Measurements from ENCODE around the gene PRXL2B. TPM values are rescaled to one million over a fixed set of nuclear protein-coding genes. Genes with fewer than 3 reads are reported as not detected.
A peak's percentile ranks its signal among the peaks of the same experiment; 100 is the strongest.
"Not testable (repeated sequence)": the region's sequence is repeated elsewhere in the genome, so short reads cannot be mapped to it uniquely, and the experiment has no call there.

Gene PRXL2B
- total RNA-seq, 1 experiment from 2014 or later: 31.0 TPM

DNA sequence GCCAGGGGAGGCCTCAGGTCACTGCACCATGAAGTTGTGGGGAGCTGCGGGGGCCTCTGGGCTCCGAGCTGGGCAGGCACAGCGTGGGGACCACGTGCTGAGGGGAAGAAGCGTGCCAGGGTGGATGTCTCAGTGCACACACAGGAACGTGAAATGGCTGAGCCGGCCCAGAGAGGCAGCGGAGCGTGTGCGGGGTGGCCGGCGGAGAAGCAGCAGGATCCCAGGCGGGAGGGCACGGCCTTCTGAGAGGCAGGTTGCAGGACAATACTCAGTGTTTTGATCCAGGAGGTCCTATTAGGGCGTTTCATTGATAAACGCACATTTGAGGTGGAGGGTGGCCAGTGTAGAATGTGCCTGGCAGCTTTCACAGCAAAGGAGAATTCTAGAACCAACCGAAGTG, 17.5 kb upstream of the PRXL2B start:
- Mint-ChIP-seq H3K36me3 (ENCODE audit: insufficient read depth, unreplicated experiment) (peaks cover 11% of the 10 kb centered on the region), H3K27me3 (ENCODE audit: unreplicated experiment) (no peaks in the 10 kb centered on the region), H3K27ac (ENCODE audit: unreplicated experiment) (no peak overlapping the region), H3K4me1 (ENCODE audit: low read depth, unreplicated experiment) (peaks cover 16% of the 10 kb centered on the region), H3K9me3 (ENCODE audit: low read depth, unreplicated experiment) (peaks cover 8% of the 10 kb centered on the region), H3K4me3 (ENCODE audit: low read depth, unreplicated experiment) (no peak overlapping the region)
- BruUV-seq (replicated peaks): no TSS peak
- intact Hi-C loops (cut with micrococcal nuclease; ENCODE audit: unreplicated experiment): no loop called here
- CTCF ChIA-PET: no interaction called here
- DNase-seq: no peak
- TF ChIP-seq, protein P1, sequence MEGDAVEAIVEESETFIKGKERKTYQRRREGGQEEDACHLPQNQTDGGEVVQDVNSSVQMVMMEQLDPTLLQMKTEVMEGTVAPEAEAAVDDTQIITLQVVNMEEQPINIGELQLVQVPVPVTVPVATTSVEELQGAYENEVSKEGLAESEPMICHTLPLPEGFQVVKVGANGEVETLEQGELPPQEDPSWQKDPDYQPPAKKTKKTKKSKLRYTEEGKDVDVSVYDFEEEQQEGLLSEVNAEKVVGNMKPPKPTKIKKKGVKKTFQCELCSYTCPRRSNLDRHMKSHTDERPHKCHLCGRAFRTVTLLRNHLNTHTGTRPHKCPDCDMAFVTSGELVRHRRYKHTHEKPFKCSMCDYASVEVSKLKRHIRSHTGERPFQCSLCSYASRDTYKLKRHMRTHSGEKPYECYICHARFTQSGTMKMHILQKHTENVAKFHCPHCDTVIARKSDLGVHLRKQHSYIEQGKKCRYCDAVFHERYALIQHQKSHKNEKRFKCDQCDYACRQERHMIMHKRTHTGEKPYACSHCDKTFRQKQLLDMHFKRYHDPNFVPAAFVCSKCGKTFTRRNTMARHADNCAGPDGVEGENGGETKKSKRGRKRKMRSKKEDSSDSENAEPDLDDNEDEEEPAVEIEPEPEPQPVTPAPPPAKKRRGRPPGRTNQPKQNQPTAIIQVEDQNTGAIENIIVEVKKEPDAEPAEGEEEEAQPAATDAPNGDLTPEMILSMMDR (IDR thresholded peaks at IDR 0.05; ENCODE audit: unreplicated experiment): no peak

DNA sequence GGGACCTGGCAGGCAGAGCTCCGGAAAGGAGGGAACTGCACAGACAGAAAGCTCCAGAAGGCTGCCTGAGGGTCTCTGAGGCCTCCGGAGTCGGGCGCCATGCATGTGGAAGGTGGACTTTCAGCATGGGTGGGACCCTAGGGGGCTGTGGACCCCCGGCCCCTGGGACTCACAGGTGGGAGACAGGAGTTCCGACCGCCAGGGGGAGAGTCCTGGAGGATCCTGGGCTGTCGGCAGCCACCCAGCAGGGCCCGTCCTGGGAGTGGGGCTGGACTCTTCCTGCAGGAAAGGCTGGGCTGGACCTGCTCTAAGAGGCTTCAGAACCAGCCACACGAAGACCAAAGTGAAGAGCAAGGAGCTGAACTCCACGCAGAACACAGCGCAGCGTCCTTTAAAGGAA, 16.9 kb upstream of the PRXL2B start:
- DNase-seq; H3K27me3 Mint-ChIP-seq (ENCODE audit: unreplicated experiment); H3K9me3 Mint-ChIP-seq (ENCODE audit: low read depth, unreplicated experiment); intact Hi-C loops (cut with micrococcal nuclease; ENCODE audit: unreplicated experiment); H3K27ac Mint-ChIP-seq (ENCODE audit: unreplicated experiment); CTCF ChIA-PET; H3K4me3 Mint-ChIP-seq (ENCODE audit: low read depth, unreplicated experiment); BruUV-seq (replicated peaks): not testable (repeated sequence)
- Mint-ChIP-seq H3K4me1 (ENCODE audit: low read depth, unreplicated experiment) (peaks cover 16% of the 10 kb centered on the region), H3K36me3 (ENCODE audit: insufficient read depth, unreplicated experiment) (peaks cover 16% of the 10 kb centered on the region)

DNA sequence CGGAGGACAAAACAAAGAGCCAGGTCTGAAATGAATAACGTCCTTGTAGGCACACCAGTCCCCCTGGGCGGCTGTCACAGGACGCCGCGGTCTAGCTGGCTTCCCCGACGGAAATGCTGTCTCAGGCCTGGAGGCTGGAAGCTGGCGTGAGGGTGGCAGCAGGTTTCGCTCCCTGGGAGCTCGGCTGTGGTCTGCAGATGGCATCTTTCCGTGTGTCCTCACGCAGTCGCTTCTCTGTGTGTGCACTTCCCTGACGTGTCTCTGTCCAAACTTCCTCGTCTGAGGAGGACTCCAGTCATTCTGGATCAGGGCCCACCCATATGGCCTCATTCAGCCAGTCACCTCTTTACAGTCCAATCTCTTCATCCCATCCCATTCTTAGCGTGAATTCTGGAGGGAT, 16.2 kb upstream of the PRXL2B start:
- peaks cover 18% of the 10 kb centered on the region for H3K36me3 Mint-ChIP-seq (ENCODE audit: insufficient read depth, unreplicated experiment)

DNA sequence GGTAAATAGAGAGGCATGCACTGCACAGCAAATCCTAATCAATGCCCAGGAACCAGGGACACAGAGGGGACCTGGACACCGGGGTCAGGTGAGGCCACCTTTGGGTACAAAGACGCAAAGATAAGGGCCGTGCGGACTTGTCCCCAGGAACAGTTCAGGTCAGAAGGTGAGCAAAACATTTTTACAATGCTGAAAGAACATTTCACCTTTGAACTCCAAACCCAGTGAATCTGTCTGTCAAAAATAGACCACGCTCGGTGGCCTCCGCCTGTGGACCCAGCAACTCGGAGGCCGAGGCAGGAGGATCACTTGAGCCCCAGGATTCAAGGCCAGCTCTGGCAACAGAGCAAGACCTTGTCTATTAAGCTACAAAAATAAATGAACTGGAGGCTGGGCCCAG, 15.2 kb upstream of the PRXL2B start:
- H3K27ac Mint-ChIP-seq (ENCODE audit: unreplicated experiment): no peak overlapping the region
- TF ChIP-seq, protein P1 (IDR thresholded peaks at IDR 0.05; ENCODE audit: unreplicated experiment): no peak
- no peak for DNase-seq
- no peak overlapping the region for H3K4me3 Mint-ChIP-seq (ENCODE audit: low read depth, unreplicated experiment)
- no TSS peak for BruUV-seq (replicated peaks)
- CTCF ChIA-PET: interaction anchor here (0.6 kb wide), 1 partner anchor 33 kb away, joined by 3 read pairs; no protein-coding TSS in a partner anchor
- H3K9me3 Mint-ChIP-seq (ENCODE audit: low read depth, unreplicated experiment): peaks cover 8% of the 10 kb centered on the region
- intact Hi-C loops (cut with micrococcal nuclease; ENCODE audit: unreplicated experiment): no loop called here
- H3K27me3 Mint-ChIP-seq (ENCODE audit: unreplicated experiment): no peaks in the 10 kb centered on the region
- peaks cover 1% of the 10 kb centered on the region for H3K4me1 Mint-ChIP-seq (ENCODE audit: low read depth, unreplicated experiment)
- H3K36me3 Mint-ChIP-seq (ENCODE audit: insufficient read depth, unreplicated experiment): peaks cover 18% of the 10 kb centered on the region

More for the DNA sequence above, 16.2 kb upstream of the PRXL2B start:
- peaks cover 10% of the 10 kb centered on the region for H3K4me1 Mint-ChIP-seq (ENCODE audit: low read depth, unreplicated experiment)
- H3K4me3 Mint-ChIP-seq (ENCODE audit: low read depth, unreplicated experiment): no peak overlapping the region
- intact Hi-C loops (cut with micrococcal nuclease; ENCODE audit: unreplicated experiment): no loop called here
- TF ChIP-seq, protein P1 (IDR thresholded peaks at IDR 0.05; ENCODE audit: unreplicated experiment): no peak
- DNase-seq: no peak
- no peaks in the 10 kb centered on the region for H3K27me3 Mint-ChIP-seq (ENCODE audit: unreplicated experiment)
- H3K9me3 Mint-ChIP-seq (ENCODE audit: low read depth, unreplicated experiment): peaks cover 8% of the 10 kb centered on the region
- no TSS peak for BruUV-seq (replicated peaks)
- no peak overlapping the region for H3K27ac Mint-ChIP-seq (ENCODE audit: unreplicated experiment)
- CTCF ChIA-PET: no interaction called here

DNA sequence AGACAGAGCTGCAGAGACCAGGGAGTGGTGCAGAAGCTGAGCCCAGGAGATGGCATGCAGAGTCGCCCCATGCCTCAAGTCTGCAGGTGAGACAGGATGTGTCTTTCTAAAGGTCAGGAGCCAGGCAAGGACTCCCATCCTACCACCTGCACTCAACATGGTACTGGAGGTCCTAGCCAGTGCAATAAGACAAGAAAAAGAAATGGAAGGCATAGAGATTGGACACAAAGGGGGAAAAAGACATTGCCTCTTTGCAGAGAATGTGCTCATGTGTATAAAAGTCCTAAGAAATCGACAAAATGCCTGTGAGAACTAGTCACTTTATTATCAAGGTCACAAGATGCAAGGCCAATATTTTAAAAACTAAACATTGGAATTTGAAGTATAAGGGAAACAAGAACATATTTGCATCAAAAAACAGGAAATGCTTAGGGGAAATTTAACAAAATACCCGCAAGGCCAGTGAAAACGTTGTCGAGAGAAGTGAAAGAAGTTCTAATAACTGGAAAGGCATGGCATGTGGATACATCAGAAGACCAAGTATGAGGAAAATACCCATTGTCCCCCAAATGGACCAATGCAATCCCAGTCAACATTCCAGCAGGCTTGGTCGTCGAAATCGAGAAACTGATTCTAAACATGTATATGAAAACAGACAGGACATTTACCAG, 13.2 kb upstream of the PRXL2B start:
- no peak overlapping the region for H3K4me3 Mint-ChIP-seq (ENCODE audit: low read depth, unreplicated experiment)
- no TSS peak for BruUV-seq (replicated peaks)
- no peaks in the 10 kb centered on the region for H3K27me3 Mint-ChIP-seq (ENCODE audit: unreplicated experiment)
- intact Hi-C loops (cut with micrococcal nuclease; ENCODE audit: unreplicated experiment): no loop called here
- no peak for DNase-seq
- H3K4me1 Mint-ChIP-seq (ENCODE audit: low read depth, unreplicated experiment): peaks cover 1% of the 10 kb centered on the region
- H3K9me3 Mint-ChIP-seq (ENCODE audit: low read depth, unreplicated experiment): peaks cover 8% of the 10 kb centered on the region
- H3K36me3 Mint-ChIP-seq (ENCODE audit: insufficient read depth, unreplicated experiment): peaks cover 22% of the 10 kb centered on the region
- TF ChIP-seq, protein P1 (IDR thresholded peaks at IDR 0.05; ENCODE audit: unreplicated experiment): no peak
- peak overlapping the region; percentile 58 for H3K27ac Mint-ChIP-seq (ENCODE audit: unreplicated experiment)
- CTCF ChIA-PET: no interaction called here
